Pons (tissue), 1 donor: ENCODE data around the gene VPS16.
A peak's percentile ranks its signal among the peaks of the same experiment; 100 is the strongest.

Experiments used
- DNase-seq: peaks from one replicate; pipeline ENCODE4 v3.0.0-alpha.2; 2016; ENCODE audit warnings: low spot score

The VPS16 gene

DNA sequence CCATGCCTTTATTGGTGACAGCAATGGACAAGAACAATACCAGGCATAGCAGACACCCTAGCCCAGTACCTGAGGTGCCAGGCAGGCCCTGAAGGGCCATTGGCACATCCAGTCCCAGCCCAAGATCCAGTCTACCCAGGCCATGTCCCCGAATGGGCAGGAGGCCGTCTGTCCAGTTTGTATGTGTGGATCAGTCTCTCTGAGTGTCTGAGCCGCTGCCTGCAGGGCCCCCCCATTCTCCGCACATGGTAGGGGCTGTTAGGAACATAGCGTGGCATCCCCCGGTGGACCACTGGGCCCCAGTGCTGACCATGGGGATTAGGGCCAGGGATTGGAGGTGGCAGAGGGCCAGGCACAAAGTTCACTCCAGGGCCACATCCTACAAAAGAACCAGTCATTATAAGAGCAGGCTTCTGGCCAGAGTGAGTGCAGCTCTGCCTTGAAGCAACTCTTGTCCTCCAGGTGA is 5.2 kb upstream of the VPS16 start:
- no peak for DNase-seq

GRCh38 chr20:2836035-2836434 is 4.5 kb upstream of the VPS16 start:
- no peak for DNase-seq

DNA sequence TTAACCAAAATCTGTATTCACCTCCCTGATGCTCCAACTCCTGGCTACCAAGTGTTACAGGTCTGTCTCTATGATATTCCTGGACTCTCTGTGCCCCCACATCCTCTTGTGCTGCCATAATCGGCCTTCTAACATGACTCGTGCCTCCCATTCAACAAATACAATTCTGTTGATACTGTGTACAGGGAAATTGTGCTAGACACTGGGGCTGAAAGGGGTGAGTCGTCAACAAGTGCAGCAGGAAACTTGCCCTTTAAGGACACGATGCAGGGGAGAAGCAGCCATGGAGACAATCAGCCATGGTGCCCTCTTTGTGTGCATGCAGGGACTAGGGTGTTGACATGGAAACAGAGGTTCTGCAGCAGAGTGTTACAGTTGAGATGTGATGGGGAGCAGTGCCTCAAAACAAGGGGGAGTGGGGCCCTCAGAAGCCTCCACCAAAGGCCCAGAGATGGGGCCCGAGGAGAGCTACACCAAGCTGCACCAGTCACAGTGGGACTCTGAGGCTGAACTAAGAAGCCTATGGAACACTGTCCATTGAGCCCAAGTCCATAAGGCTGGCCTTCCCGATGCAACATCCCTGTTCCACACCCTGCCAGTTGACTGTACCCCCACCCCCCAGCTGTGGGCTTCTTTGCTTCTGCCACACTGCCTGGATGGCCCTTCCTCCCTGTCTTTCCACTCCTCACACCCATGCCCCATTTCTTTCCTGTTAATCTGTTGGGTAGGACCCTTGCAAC is 3.2 kb upstream of the VPS16 start:
- no peak for DNase-seq

GRCh38 chr20:2838170-2838797 is 2.3 kb upstream of the VPS16 start:
- DNase-seq, result no peak

DNA sequence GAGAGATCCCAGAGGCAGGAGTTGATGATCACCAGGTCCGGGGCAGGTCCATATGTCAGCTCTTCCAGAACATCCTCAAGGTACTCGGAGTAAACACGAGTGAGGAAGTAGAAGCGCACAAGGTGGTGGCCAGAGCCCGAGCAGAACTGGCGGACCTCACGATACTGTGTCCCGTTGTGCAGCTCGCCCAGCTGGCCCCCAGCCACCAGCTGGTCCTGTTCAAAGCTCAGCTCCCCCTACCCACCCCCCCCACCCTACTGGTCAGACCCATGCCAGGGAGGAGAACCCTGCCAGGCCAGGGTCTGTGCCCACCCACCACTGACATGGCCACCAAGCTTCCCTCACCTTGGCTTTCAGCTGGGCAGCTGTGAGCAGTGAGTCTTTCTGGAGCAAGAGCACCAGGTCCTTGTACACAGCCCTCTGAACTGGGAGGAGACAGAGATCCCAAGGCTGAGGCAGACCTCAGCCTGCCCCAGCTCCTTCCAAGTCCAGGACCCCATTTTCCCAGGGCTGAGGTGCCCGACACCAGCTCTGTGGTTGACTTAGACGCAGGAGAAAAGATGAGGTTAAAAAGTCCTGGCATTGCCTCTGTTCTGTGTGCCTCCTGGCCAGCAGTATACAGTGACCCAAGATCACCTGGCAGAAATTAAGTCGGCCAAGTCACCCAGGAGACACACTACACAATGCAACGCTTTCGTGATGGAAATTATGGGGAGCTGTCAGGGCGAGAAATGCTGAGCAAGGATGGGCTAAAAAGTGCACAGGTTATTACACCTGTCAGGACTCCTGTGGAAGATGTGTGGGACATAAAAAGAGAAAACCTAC is 1.5 kb upstream of the VPS16 start:
- DNase-seq, result no peak

GRCh38 chr20:2839732-2840137 is 810 bp upstream of the VPS16 start:
- DNase-seq, result no peak

DNA sequence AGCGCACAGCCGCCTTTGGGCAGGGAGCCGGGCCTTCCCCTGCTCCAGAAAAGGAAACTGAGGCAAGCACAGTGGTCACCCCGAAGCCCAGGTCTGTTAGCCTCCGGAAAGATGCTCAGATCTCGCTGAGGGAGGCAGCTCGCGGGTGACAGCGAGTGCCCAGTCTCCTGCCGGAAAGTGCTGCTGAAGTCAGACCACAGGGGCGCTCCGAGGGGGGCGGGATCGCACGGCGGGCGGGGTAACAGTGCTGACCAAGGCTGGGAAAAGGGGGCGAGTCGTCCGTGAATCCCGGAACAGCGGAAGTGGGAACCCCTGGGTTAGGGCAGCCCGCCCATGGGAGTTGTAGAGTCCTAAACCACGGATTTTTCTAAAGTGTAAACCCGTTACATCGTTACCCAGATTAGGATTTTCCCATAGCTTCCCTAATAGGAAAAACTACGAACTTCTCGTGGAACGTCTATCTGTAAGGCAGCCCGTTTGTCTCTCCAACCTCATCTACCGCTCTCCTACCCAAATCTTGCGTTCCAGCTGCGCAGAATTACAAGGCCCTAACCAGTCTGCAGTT is 504 bp downstream of the VPS16 start:
- peak; percentile 14 for DNase-seq

DNA sequence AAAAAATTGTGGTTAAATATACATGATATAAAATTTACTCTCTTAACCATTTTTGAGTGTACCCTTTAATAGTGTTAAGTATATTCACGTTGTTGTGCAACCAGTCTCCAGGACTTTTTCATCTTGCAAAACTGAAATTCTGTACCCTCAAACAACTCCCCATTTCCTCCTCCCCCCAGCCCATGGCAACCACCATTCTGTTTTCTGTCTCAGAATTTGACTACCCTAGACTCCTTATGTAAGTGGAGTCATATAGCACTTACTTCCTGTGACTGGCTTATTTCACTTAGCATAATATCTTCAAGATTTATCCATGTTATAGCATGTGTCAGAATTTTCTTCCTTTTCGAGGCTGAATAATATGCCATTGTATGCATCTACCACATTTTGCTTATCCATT is 5.1 kb downstream of the VPS16 start:
- no peak for DNase-seq

DNA sequence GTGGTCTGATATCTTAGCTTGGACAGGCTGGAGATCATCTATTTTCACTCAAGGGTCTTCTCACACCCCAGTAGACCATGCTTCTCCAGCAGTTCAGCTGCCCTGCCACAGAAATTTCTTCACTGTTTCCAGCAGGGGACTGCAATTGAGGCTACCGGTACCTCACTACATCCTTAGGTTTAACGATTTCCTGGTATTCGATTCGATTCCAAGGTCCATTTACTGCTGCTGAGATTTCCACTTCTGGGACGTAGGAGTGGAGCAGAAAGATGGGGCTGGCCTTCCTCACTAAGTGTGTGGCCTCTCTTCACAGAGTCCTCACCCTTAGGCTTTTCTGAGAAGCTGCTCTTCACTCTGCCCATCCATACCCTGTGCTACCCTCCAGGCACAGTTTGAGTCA is 6.2 kb downstream of the VPS16 start:
- DNase-seq, result no peak

DNA sequence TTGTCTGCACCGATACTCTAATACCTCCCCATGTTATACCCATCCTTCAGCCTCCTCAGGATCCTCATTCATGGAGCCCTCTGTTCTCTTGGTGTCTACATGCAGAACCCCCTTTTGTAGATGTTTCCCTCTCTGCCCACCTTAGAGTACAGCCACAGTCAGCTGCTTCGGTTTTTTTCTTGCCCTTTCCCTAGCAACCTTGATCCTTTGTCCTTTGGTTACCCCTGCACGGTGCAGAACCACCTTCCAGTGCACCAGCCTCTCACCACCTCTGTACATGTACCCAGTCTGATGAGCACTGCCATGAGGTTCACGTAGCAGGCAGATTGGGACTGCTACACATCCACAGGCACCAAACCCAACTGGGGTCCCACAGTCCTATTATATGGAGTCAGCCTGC is 7.3 kb downstream of the VPS16 start:
- no peak for DNase-seq

DNA sequence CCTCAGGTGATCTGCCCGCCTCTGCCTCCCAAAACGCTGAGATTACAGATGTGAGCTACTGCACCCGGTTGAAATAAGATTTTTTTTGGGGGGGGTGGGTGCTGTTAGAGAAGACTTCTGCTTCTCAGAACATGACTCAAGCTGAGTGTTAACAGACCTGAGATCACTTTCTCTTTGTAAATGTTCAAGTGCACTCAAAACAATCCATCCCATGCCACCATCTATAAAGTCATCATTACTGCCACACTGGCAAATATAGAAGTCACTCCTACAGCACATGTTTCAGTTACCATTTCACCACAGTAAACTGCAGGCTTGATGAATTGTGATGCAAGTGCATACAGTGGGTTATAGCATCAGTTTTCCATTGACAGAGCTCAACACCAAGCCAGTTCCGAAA is 9.0 kb downstream of the VPS16 start:
- no peak for DNase-seq

- DNase-seq, result no peak
Observed at GRCh38 chr20:2851086-2851485, 10.5 kb downstream of the VPS16 start.

- no peak for DNase-seq
Observed at GRCh38 chr20:2858591-2858990, 18.0 kb downstream of the VPS16 start.

GRCh38 chr20:2859330-2860121 is 19.0 kb downstream of the VPS16 start:
- DNase-seq, result peak; percentile 34

DNA sequence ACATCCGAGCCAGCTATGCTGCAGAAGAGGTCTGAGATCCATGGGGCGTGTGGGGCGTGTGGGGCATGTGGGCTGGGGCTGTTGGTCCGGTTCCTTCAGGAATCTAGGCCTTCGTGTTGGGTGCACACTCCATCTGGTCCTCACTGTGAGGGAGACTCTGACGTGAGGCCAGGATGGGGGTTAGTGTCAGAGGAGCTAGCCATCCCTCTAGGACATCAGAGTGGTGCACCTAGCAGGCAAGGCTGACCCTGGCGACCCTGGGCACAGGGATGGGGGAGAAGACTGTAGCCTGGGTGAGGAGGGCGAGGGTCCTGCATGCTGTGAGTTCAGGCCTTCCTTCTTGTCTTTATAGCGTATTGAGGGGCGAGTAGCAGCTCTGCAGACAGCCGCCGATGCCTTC is 24.1 kb downstream of the VPS16 start:
- no peak for DNase-seq

- no peak for DNase-seq
Observed at GRCh38 chr20:2865101-2865500, 24.6 kb downstream of the VPS16 start.

DNA sequence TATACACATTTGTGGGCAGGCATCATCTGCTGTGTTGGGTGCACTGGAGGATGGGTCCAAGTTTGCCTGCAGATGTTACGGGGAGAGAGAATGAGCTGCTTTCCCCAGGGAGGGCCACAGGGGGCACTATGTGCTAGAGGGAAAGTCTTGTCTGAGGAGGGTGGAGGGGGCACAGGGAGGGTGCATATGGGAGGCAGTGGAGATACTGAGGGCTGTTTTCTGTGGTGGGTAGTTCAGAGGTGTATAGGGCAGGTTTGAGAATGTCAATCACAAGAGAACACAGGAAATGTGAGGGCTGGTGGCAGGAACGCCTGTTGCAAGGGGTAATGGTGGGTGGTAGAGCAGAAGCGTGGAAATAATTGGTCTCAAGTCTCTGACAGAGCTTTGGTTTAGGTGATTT is 25.1 kb downstream of the VPS16 start:
- DNase-seq, result no peak

DNA sequence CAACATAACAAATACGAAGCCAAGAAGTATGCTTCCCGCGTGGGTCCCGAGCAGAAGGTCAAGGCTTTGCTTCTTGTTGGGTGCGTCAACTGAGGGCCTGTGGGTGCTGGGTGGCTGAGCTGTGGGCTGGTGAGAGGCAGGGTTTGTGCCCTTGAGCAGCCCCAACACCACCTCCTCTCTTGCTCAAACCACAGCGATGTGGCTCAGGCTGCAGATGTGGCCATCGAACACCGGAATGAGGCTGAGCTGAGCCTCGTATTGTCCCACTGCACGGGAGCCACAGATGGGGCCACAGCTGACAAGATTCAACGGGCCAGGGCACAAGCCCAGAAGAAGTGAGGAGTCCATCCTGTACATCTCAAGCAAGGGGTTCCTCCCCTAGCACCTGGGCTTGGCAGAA is 25.7 kb downstream of the VPS16 start:
- DNase-seq, result no peak

DNA sequence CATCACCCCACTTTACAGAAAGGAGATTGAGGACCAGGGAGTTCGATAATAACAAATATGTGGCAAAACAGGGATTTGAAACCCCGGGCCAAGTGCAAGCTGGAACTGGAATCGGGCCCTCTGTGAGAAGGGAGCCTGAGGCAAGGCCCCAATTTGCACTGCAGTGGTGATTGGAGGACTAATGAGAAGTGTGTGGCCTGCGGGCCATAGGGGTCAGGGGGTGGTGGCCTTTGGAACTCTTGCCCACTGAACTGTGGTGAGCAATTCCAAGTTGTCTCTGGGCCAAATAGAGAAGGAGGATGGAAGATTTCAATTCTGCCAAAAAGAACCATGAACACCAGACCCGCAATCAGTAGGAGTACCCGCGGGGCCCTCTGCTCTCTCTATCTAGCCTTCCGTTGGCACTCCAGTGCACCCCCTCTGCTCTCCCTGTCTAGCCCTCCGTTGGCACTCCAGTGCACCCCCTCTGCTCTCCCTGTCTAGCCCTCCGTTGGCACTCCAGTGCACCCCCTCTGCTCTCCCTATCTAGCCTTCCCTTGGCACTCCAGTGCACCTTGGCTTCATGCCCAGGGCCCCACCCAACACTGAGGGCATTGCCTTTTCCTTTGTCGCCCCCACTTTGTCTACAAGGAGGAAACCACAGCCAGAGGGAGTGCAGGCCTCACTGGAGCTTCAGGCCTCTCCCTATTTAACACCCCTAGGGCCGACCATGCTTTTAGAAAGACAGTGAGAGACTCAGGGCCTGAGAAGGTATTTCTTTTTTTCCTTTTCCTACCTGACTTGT is 26.7 kb downstream of the VPS16 start:
- DNase-seq, result no peak

DNA sequence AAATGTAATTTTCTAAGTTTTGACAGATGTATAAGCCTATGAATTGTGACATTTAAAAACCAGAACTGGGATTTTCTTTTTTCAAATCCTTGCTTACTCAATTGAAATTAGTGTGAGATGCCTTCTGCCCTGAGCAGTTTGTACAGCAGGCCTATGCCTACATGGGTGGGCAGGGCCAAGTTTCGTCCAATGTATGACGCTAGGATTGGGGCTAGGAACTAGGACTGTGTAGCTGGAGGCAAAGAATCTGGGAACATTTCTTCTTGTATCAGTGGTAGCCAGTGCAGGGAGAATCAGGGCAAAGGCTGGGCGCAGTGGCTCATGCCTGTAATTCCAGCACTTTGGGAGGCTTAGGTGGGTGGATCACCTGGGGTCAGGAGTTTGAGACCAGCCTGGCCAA is 28.8 kb downstream of the VPS16 start:
- DNase-seq, result no peak

DNA sequence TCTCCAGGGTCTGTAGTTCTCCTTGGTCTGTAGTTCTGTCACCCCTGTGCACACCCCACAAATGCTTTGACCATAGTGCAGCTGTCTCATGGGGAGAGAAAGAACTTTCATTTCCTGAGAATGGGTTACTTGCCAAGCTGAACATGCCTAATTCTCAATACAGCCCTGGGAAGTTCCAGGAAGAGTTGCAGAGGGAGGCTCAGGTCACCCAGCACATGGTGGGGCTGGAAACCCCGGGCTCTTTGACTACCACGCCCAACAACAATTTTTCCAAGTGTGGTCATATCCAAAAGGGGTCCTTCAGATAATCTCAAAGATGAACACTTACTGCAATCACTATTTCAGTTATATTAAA is 30.5 kb downstream of the VPS16 start:
- no peak for DNase-seq
